Measurements from ENCODE around the gene ADARB1.

DNA sequence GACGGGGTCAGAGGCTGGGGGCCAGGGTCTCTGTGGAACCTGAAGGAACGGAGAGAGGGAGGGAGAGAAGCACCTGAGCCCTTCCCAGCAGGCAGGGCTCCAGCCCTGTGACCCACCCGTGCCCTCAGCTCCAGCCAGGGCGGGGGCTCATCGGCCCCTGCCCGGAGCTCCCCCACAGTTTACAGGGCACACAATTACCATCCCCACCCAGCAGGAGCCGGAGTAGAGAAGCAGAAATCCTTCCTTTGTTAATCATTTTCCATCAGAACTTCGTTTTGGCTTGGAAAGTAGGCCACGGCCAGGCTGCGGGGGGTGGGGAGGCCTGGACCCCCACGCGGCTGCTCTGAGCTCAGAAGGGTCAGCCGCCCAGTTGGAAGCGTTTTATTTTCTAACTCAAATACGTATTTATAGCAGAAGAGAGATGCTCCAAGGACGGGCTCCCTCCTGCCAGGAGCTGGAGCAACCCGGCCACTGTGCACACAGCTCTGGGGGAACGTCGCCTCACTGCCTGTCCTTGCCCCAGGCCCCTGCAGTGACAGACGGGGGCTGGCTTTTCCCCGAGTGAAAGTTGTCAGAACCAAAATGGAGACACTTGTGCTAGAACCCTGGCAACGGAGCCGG lies 42.7 kb upstream of the ADARB1 start:
- TF ChIP-seq SUZ12 (IDR thresholded peaks at IDR 0.05; ENCODE audit: extremely low read depth, insufficient read depth, insufficient read length) (no peak), ZNF274 (IDR thresholded peaks at IDR 0.05; ENCODE audit: low read depth, low read length) (no peak)

Data from NT2/D1 (cell line).